A549 treated with GW870086 at 1 μM for 4 hours (cell line): ENCODE measurements around the gene HSPA4. TPM values are rescaled to one million over a fixed set of nuclear protein-coding genes. Genes with fewer than 3 reads are reported as not detected.

Source experiments
- total RNA-seq: library from RNA; stranded (reverse); fragments of 200-300 nt; extraction: Qiagen RNA extraction; gene quantifications from 5 replicates; pipeline ENCODE4 v1.2.3, GENCODE V29; 2022; ENCODE audit warnings: low read depth

Gene HSPA4
- total RNA-seq: 140 to 202 TPM (median 194 TPM) in 5 replicates

DNA sequence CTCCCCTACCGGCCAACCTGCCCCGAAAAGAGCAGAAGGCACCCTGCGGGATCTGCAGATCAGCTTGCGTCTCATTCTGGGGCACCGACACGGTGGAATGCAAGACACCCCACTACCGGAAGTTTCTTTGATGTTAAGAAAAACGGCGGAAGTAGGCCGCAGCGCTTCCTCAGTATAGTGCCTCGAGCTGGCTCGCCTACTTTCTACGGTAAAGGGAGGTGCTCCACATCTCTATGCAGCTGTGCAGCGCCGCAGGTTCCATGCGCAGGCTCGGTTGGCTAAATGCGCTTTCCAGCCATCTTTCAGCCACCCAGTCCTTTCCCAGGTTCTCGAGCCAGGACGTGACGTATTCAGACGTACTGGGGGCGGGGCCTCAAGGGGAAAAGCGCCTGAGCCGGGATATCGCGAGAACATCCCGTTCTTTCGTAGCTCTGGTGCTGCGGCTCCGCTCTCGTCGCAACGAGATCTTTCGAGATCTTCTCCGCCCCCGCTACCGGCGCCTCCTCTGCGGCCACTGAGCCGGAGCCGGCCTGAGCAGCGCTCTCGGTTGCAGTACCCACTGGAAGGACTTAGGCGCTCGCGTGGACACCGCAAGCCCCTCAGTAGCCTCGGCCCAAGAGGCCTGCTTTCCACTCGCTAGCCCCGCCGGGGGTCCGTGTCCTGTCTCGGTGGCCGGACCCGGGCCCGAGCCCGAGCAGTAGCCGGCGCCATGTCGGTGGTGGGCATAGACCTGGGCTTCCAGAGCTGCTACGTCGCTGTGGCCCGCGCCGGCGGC, at the start of gene HSPA4:
Gene HSPA4, plus strand, starts transcription at position 472 of the 775 bp plus-strand sequence. Its CDS starts 238 bp downstream, at position 710.

GRCh38 chr5:133025804-133026663, 25.8 kb upstream of the HSPA4 start, which contains the start of gene ZCCHC10:
TSS of gene ZCCHC10 (minus strand) at chr5:133026549. CDS start at chr5:133026537, 12 bp downstream.

Other genes with a start within 250 kb of the HSPA4 start
- gene SOWAHA, start 238.7 kb upstream of the HSPA4 start, total RNA-seq: 0.07 to 0.16 TPM (median 0.11 TPM) in 5 replicates
- gene SHROOM1, start 221.4 kb upstream of the HSPA4 start, total RNA-seq: 7.8 to 10.7 TPM (median 9.6 TPM) in 5 replicates
- 0.14 to 0.37 TPM (median 0.23 TPM) in 5 replicates for gene GDF9, start 185.5 kb upstream of the HSPA4 start, total RNA-seq
- 448 to 596 TPM (median 521 TPM) in 5 replicates for gene UQCRQ, start 185.4 kb upstream of the HSPA4 start, total RNA-seq
- gene LEAP2, start 178.3 kb upstream of the HSPA4 start, total RNA-seq: 0.68 to 1.2 TPM (median 0.86 TPM) in 5 replicates
- gene AFF4, start 88.4 kb upstream of the HSPA4 start, total RNA-seq: 17.4 to 31.0 TPM (median 27.5 TPM) in 5 replicates
- gene ZCCHC10, start 25.5 kb upstream of the HSPA4 start, total RNA-seq: 28.4 to 34.8 TPM (median 31.0 TPM) in 5 replicates